GM10266 (cell line): ENCODE measurements around the gene EPHB3.

ENCODE experiments used
- DNase-seq: peaks from one replicate; pipeline ENCODE4 v3.0.0; 2012; ENCODE audit errors: extremely low spot score
- CTCF ChIP-seq: IDR thresholded peaks from 2 replicates; pipeline ENCODE4 v1.5.1; 2012; ENCODE audit warnings: mild to moderate bottlenecking, low read depth; ENCODE audit not compliant: control insufficient read depth, insufficient read depth; ENCODE audit errors: missing control alignments

The EPHB3 gene

GRCh38 chr3:184561913-184562877 lies 610 bp downstream of the EPHB3 start:
- DNase-seq: no peak
- no peak for TF ChIP-seq CTCF

- DNase-seq: no peak
- no peak for TF ChIP-seq CTCF
Observed at GRCh38 chr3:184562878-184563560, 1.4 kb downstream of the EPHB3 start.

GRCh38 chr3:184563561-184563925 lies 2.0 kb downstream of the EPHB3 start:
- TF ChIP-seq CTCF: no peak
- DNase-seq: no peak

- TF ChIP-seq CTCF: no peak
Observed at GRCh38 chr3:184563941-184564684, 2.5 kb downstream of the EPHB3 start.

GRCh38 chr3:184564685-184565385 lies 3.2 kb downstream of the EPHB3 start:
- DNase-seq: no peak
- TF ChIP-seq CTCF: no peak

More at GRCh38 chr3:184563941-184564684, 2.5 kb downstream of the EPHB3 start:
- no peak for DNase-seq

- no peak for DNase-seq
- TF ChIP-seq CTCF: no peak
Observed at GRCh38 chr3:184565421-184566211, 4.0 kb downstream of the EPHB3 start.
